Neural cell (in vitro differentiated cells): ENCODE measurements around the gene TNPO2.

Source experiments
- EP300 ChIP-seq: fragments of 450-650 bp; conservative IDR thresholded peaks from 2 replicates; pipeline ENCODE4 v1.6.1; 2014; ENCODE audit warnings: antibody characterized with exemption, mild to moderate bottlenecking, moderate library complexity; ENCODE audit not compliant: poor library complexity, severe bottlenecking
- EZH2 ChIP-seq: fragments of 200-600, 300-800 bp; shearing (Covaris generic), sonication (generic); IDR thresholded peaks from 2 replicates; pipeline ENCODE4 v1.6.1; 2014; ENCODE audit warnings: antibody characterized with exemption, low read length, borderline replicate concordance, mild to moderate bottlenecking; ENCODE audit not compliant: insufficient read depth, poor library complexity, severe bottlenecking
- MXI1 ChIP-seq: fragments of 450-650 bp; conservative IDR thresholded peaks from 2 replicates; pipeline ENCODE4 v1.6.1; 2014; ENCODE audit warnings: antibody characterized with exemption, mild to moderate bottlenecking; ENCODE audit not compliant: poor library complexity, severe bottlenecking
- POLR2AphosphoS5 ChIP-seq: IDR thresholded peaks from 2 replicates; pipeline ENCODE4 v1.6.1; 2012
- RAD21 ChIP-seq: fragments of 450-650 bp; conservative IDR thresholded peaks from 2 replicates; pipeline ENCODE4 v1.6.1; 2014; ENCODE audit warnings: antibody characterized with exemption, mild to moderate bottlenecking, moderate library complexity
- TAF1 ChIP-seq: IDR thresholded peaks from 2 replicates; pipeline ENCODE4 v1.6.1; 2012; ENCODE audit warnings: low read depth
- TF ChIP-seq, protein P1 (sequence below): fragments of 450-650 bp; IDR thresholded peaks from 2 replicates; pipeline ENCODE4 v1.5.1; 2014; ENCODE audit warnings: antibody characterized with exemption, mild to moderate bottlenecking, moderate library complexity; ENCODE audit not compliant: poor library complexity, severe bottlenecking
- TF ChIP-seq, protein P2 (sequence below): IDR thresholded peaks from 2 replicates; pipeline ENCODE4 v1.6.1; 2012; ENCODE audit warnings: borderline replicate concordance

DNA sequence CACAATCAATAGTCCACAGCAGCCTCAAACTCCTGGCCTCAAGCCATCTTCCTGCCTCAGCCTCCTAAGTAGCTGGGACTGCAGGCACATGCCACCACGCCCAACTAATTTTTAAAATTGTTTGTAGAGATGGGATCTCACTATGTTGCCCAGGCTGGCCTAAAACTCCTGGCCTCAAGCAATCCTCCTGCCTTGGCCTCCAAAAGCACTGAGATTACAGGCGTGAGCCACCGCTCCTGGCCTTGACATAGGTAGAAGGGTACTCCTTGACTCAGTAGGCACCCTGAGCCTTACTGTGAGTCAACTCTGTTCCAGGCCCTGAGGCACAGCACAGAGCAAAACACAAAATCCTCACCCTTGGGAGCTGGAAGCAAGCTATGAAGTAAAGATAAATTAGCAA, 7.8 kb downstream of the TNPO2 start:
- no peak for TF ChIP-seq RAD21
- no peak for TF ChIP-seq EP300
- no peak for TF ChIP-seq EZH2
- TF ChIP-seq, protein P1, sequence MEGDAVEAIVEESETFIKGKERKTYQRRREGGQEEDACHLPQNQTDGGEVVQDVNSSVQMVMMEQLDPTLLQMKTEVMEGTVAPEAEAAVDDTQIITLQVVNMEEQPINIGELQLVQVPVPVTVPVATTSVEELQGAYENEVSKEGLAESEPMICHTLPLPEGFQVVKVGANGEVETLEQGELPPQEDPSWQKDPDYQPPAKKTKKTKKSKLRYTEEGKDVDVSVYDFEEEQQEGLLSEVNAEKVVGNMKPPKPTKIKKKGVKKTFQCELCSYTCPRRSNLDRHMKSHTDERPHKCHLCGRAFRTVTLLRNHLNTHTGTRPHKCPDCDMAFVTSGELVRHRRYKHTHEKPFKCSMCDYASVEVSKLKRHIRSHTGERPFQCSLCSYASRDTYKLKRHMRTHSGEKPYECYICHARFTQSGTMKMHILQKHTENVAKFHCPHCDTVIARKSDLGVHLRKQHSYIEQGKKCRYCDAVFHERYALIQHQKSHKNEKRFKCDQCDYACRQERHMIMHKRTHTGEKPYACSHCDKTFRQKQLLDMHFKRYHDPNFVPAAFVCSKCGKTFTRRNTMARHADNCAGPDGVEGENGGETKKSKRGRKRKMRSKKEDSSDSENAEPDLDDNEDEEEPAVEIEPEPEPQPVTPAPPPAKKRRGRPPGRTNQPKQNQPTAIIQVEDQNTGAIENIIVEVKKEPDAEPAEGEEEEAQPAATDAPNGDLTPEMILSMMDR: no peak
- TF ChIP-seq, protein P2, sequence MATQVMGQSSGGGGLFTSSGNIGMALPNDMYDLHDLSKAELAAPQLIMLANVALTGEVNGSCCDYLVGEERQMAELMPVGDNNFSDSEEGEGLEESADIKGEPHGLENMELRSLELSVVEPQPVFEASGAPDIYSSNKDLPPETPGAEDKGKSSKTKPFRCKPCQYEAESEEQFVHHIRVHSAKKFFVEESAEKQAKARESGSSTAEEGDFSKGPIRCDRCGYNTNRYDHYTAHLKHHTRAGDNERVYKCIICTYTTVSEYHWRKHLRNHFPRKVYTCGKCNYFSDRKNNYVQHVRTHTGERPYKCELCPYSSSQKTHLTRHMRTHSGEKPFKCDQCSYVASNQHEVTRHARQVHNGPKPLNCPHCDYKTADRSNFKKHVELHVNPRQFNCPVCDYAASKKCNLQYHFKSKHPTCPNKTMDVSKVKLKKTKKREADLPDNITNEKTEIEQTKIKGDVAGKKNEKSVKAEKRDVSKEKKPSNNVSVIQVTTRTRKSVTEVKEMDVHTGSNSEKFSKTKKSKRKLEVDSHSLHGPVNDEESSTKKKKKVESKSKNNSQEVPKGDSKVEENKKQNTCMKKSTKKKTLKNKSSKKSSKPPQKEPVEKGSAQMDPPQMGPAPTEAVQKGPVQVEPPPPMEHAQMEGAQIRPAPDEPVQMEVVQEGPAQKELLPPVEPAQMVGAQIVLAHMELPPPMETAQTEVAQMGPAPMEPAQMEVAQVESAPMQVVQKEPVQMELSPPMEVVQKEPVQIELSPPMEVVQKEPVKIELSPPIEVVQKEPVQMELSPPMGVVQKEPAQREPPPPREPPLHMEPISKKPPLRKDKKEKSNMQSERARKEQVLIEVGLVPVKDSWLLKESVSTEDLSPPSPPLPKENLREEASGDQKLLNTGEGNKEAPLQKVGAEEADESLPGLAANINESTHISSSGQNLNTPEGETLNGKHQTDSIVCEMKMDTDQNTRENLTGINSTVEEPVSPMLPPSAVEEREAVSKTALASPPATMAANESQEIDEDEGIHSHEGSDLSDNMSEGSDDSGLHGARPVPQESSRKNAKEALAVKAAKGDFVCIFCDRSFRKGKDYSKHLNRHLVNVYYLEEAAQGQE: no peak
- no peak for TF ChIP-seq POLR2AphosphoS5
- TF ChIP-seq MXI1: no peak
- TF ChIP-seq TAF1: no peak
